ENCODE measurements around the gene LRRC32. TPM values are rescaled to one million over a fixed set of nuclear protein-coding genes. Genes with fewer than 3 reads are reported as not detected.

The LRRC32 gene
- total RNA-seq, 1 experiment from 2014 or later: 0.46 TPM

DNA sequence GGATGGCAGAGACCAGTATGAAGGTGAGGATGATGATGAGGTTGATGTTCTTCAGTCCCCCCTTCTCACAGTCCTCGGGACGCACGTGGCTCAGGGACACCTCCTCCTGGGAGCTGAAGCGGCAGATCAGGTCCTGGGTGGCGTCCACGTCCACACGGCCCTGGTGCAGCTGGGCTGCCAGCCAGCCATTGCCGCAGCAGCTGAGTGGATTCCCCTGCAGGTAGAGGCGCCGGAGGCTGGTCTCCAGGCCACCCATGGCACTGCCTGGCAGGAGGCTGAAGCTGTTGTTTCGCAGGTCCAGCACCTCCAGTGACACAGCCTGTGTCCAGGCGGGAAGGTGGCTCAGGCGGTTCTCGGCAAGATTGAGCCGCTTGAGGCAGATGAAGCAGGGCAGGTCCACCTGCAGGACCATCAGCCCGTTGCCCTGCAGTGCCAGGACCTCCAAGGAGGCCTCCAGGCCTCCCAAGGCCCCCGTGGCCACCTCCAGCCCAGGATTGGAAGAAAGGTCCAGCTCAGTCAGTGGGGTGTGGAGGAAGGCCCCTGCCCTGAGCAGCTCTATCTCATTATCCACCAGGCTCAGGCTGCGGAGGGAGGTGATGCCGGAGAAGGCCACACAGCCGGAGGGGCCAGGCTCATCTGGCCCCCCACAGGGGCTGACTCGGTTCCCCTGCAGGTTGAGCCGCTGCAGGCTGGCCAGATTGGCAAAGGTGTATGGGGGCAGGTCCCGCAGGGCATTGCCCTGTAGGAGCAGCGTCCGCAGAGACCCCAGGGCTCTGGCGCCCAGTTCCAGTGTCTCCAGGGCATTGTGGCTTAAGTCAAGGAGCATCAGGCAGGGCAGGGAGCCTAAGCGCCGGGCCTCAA, 10.6 kb downstream of the LRRC32 start:
- Histone ChIP-seq H3K27ac (ENCODE audit: insufficient read length, low read depth, low read length) (no peak overlapping the region), H4K20me1 (ENCODE audit: control insufficient read depth, insufficient read depth, insufficient read length) (no peaks in the 10 kb centered on the region)
- H3K27me3 Mint-ChIP-seq (ENCODE audit: low read depth): peaks cover 3% of the 10 kb centered on the region

More for the DNA sequence above, 10.6 kb downstream of the LRRC32 start:
- Mint-ChIP-seq H3K9me3 (no peaks in the 10 kb centered on the region), H3K4me3 (no peak overlapping the region), H3K36me3 (ENCODE audit: insufficient read depth in 1 of 3, low read depth in 3 of 3) (no peaks in the 10 kb centered on the region), H3K27ac (no peak overlapping the region; a peak in 2 of 7 replicates), H3K4me1 (peaks cover 14 to 33% of the 10 kb centered on the region in 2 experiments)
- no peak overlapping the region for H3K4ac ChIP-seq (ENCODE audit: low read depth, low read length)
- H2AFZ ChIP-seq (ENCODE audit: low read length): no peak overlapping the region
- no peak overlapping the region for H3K18ac ChIP-seq (ENCODE audit: insufficient read length, low read depth, low read length)
- no peak overlapping the region for H2BK15ac ChIP-seq (ENCODE audit: low read depth, low read length)
- no peak overlapping the region for H3K23ac ChIP-seq (ENCODE audit: insufficient read length, low read depth, low read length)
- H3K56ac ChIP-seq (ENCODE audit: insufficient read length, low read depth, low read length): no peak overlapping the region
- no peak overlapping the region for H4K8ac ChIP-seq (replicated peaks; ENCODE audit: insufficient read length, low read depth, low read length)
- no peak overlapping the region for H3K14ac ChIP-seq (ENCODE audit: insufficient read depth, low read length)
- H3K79me2 ChIP-seq (ENCODE audit: insufficient read depth, low read length): no peaks in the 10 kb centered on the region
- H2BK20ac ChIP-seq (ENCODE audit: low read depth, low read length, poor library complexity, severe bottlenecking): no peak overlapping the region
- WGBS (ENCODE audit: extremely low coverage, insufficient read length, low lambda C conversion rate): no CpG with 5 or more reads among the region's 28 CpGs
- no peak overlapping the region for H4K5ac ChIP-seq (ENCODE audit: insufficient read length, low read depth, low read length)
- no peak overlapping the region for H2AK5ac ChIP-seq (ENCODE audit: insufficient read length, low read length)
- H3K9ac ChIP-seq (ENCODE audit: extremely low read depth, insufficient read length, low read length): no peak overlapping the region
- H3T11ph ChIP-seq (ENCODE audit: low read length): no peak overlapping the region
- TF ChIP-seq, protein P1, sequence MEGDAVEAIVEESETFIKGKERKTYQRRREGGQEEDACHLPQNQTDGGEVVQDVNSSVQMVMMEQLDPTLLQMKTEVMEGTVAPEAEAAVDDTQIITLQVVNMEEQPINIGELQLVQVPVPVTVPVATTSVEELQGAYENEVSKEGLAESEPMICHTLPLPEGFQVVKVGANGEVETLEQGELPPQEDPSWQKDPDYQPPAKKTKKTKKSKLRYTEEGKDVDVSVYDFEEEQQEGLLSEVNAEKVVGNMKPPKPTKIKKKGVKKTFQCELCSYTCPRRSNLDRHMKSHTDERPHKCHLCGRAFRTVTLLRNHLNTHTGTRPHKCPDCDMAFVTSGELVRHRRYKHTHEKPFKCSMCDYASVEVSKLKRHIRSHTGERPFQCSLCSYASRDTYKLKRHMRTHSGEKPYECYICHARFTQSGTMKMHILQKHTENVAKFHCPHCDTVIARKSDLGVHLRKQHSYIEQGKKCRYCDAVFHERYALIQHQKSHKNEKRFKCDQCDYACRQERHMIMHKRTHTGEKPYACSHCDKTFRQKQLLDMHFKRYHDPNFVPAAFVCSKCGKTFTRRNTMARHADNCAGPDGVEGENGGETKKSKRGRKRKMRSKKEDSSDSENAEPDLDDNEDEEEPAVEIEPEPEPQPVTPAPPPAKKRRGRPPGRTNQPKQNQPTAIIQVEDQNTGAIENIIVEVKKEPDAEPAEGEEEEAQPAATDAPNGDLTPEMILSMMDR (conservative IDR thresholded peaks at IDR 0.05): no peak
- H2BK12ac ChIP-seq (ENCODE audit: insufficient read length, low read depth, low read length): no peak overlapping the region
- H3K4me2 ChIP-seq (ENCODE audit: insufficient read depth, insufficient read length, low read length): no peak overlapping the region
- no peak overlapping the region for H4K91ac ChIP-seq (ENCODE audit: insufficient read length, low read depth, low read length)
- H2BK120ac ChIP-seq (ENCODE audit: low read depth, low read length, poor library complexity, severe bottlenecking): no peak overlapping the region
- no peaks in the 10 kb centered on the region for H3K9me3 ChIP-seq (ENCODE audit: control insufficient read depth, low read depth, low read length)
- H3K4me1 ChIP-seq (ENCODE audit: insufficient read depth, low read length): no peaks in the 10 kb centered on the region
- H3K23me2 ChIP-seq (ENCODE audit: insufficient read length, low read depth, low read length, poor library complexity, severe bottlenecking): no peaks in the 10 kb centered on the region
- DNase-seq: no peak
- H3K79me1 ChIP-seq (ENCODE audit: insufficient read depth, low read depth, low read length, poor library complexity, severe bottlenecking): no peaks in the 10 kb centered on the region
- no peaks in the 10 kb centered on the region for H3K27me3 ChIP-seq (ENCODE audit: insufficient read depth, low read length)
- H2BK5ac ChIP-seq (ENCODE audit: insufficient read length, low read length): no peak overlapping the region

Measured in H9 (cell line).